NK-92 treated with Interleukin-12 subunit alpha and Interleukin-12 subunit beta, amount 100 ng/mL, for 24 hours (cell line): ENCODE data around the gene TRNAU1AP.
A peak's percentile ranks its signal among the peaks of the same experiment; 100 is the strongest.
"Not testable (repeated sequence)": the region's sequence is repeated elsewhere in the genome, so short reads cannot be mapped to it uniquely, and the experiment has no call there.

ENCODE experiments used
- DNase-seq: peaks from one replicate; lab custom pipeline; 2025; lab: John Stamatoyannopoulos, UW

The TRNAU1AP gene

DNA sequence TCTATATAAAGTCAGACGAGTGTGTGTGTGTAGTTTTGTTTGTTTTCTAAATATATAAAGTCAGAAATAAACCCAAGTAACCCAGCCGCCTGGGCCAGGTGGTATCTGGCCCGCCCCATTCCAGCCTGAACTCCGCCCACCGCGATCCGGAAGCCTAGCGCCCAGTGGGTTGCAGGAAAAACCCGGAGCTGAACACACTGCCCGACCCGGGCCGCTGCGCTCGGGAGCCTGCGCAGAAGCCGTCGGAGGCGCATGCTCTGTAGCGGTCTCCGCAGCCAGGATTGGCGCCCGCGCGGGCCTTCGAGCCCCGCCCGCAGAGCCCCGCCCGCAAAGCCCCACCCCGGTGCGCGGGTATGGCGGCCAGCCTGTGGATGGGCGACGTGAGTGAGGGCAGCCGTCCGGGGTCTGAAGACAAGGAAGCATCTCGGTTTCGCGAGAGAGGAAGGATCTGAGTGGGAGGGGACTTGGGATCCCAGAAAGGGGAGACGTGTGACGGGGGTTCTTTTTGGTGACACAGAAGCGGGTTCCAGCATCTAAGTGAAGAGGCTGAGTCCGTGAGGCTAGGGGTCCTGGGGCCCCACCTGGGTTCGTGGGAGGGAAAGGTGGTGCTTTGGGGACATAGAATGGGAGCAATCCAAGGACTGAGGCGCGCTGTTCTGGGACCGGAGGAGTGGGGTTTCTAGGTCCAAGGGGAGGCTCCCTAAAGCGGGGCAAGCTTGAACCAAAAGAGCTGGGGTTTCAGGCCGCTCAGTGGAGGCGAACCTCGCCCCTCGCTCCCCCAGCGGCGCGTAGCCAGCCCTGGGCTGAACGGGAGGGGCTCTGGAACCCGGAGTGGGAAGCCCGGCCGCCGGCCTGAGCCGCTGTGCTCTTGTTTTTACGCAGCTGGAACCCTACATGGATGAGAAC is at the start of gene TRNAU1AP:
TSS of gene TRNAU1AP (plus strand) at position 328 of the 906 bp plus-strand sequence. CDS start at position 354, 26 bp downstream.
- DNase-seq, result peak; percentile 95

GRCh38 chr1:28503117-28503516 is 49.8 kb upstream of the TRNAU1AP start:
- DNase-seq, result no peak

GRCh38 chr1:28505406-28506187 is 47.3 kb upstream of the TRNAU1AP start, which contains the start of gene RCC1:
Gene RCC1, plus strand, starts transcription at chr1:28506043. Its CDS starts 23,824 bp downstream, at chr1:28529867.
- DNase-seq, result peak; percentile 94

DNA sequence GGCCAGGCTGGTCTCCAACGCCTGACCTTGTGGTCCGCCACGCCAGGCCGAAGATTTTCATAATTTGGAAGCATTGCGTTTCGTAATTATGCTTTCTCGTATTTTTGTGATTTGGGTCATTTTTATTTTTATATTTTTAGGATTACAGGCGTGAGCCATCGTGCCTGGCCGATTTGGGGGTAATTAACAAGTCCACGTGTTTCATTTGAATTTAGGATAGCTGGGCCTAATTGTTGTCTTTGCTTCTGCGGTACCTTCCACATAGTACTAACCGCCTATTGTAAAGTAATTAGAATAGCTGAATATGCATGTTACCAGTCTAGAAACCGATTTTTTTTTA is 46.0 kb upstream of the TRNAU1AP start:
- DNase-seq, result no peak

DNA sequence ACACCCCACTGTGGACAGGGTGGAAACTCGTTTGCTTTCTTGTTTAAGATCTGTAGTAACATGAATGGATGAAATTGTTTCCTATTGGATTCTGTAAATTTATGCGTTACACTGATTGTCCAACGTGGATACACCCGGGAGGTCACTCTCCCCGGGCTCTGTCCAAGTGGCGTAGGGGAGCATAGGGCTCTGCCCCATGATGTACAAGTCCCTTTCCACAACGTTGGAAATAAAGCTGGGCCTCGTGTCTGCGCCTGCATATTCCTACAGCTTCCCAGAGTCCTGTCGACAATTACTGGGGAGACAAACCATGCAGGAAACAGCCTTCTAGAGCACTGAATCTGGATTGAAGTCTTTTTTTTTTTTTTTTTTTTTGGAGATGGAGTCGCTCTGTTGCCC is 45.6 kb upstream of the TRNAU1AP start:
- no peak for DNase-seq

DNA sequence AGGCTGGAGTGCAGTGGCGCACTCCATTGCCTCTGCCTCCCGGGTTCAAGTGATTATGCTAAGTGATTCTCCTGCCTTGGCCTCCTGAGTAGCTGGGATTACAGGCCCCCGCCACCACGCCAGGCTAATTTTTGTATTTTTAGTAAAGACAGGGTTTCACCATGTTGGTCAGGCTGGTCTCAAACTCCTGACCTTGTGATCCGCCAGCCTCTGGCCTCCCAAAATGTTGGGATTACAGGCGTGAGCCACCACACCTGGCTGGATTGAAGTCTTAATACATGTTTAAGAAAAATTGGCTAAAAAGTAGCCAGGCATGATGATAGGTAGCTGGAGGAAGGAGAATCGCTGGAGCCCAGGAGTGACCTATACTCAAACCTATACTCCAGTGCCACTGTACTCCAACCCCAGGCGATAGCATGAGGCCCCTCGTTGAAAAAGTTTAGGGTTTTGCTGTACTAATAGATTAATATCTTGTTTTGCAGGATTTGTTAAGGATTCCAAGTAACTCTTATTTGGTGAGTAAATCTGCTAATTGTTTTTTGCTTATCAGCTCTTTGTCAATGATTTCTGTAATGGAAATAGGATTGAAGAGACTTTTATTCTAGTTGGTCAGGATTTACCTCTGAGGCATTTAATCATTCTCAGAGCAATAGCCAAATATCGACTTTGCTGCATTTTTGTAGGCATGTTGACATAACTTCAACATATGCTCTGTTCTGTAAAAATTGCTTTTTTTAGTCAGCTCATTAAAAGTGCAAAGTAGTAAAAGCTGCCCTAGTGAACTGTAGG is 45.0 kb upstream of the TRNAU1AP start:
- no peak for DNase-seq

DNA sequence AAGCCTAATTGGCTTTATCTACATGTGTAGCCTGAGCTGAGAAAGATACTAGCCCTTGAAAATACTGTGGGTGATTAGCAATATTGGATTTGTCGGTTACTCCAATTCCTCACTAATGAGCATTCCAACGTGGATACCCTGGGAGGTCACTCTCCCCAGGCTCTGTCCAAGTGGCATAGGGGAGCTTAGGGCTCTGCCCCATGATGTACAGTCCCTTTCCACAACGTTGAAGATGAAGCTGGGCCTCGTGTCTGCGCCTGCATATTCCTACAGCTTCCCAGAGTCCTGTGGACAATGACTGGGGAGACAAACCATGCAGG is 44.5 kb upstream of the TRNAU1AP start:
- no peak for DNase-seq

- DNase-seq, result no peak
Measured at GRCh38 chr1:28509705-28510272, 43.1 kb upstream of the TRNAU1AP start.

GRCh38 chr1:28510273-28510969 is 42.5 kb upstream of the TRNAU1AP start:
- no peak for DNase-seq

DNA sequence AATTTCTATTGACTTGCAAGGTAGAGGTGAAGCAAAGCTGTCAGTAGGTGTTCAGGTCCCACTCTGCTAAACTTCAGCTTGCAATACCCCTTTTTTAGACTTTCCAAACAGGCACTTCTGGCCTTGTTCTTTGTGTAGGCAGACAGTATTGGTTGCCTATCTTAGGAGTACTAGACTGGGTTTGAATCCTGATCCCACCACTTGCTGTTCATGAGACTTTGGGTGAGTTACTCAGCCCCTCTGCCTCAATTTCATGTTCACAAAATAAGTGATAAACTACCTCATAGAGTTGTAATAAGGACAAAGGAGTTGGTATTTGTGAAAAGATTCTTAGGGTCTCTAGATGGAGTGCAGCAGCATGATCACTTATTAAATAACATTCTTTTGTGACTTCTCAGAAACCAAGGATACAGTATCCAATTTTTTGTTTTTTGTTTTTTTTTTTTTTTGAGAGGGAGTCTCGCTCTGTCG is 41.9 kb upstream of the TRNAU1AP start:
- no peak for DNase-seq

- DNase-seq, result no peak
Measured at GRCh38 chr1:28512058-28512611, 40.8 kb upstream of the TRNAU1AP start.

DNA sequence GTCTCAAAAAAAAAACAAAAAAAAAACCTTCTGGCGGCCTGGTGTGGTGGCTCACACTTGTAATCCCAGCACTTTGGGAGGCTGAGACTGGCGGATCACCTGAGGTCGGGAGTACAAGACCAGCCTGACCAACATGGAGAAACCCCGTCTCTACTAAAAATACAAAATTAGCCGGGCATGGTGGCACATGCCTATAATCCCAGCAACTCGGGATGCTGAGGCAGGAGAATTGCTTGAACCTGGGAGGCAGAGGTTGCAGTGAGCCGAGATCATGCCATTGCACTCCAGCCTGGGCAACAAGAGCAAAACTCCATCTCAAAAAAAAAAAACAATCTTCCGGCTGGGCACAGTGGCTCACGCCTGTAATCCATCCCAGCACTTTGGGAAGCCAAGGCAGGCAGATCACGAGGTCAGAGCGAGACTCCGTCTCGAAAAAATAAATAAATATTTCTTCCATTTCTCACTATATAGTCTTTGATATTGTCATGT is 38.4 kb upstream of the TRNAU1AP start:
- not testable (repeated sequence) for DNase-seq

DNA sequence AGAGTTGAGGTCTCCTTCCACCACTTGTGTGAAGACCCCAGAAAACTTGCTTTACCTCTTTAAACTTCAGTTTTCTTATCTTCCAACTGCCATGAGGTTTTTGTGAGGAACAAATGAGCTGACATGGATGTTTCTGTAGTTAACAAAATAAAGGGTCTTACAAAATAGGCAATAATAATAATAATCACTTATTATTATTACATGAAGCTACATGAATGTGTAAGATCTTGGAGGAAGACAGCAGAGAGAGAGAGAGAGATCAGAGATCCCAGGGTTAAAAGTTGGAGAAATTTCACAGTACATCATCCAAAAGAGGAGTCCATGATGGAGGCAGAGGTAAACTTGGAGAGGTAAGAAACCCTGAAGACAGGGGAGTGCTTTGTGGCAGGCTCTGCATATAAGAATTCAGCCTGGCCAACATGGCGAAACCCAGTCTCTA is 36.3 kb upstream of the TRNAU1AP start:
- no peak for DNase-seq

- no peak for DNase-seq
Measured at GRCh38 chr1:28517649-28517999, 35.3 kb upstream of the TRNAU1AP start.

GRCh38 chr1:28518000-28518744 is 34.7 kb upstream of the TRNAU1AP start:
- peak; percentile 88 for DNase-seq

DNA sequence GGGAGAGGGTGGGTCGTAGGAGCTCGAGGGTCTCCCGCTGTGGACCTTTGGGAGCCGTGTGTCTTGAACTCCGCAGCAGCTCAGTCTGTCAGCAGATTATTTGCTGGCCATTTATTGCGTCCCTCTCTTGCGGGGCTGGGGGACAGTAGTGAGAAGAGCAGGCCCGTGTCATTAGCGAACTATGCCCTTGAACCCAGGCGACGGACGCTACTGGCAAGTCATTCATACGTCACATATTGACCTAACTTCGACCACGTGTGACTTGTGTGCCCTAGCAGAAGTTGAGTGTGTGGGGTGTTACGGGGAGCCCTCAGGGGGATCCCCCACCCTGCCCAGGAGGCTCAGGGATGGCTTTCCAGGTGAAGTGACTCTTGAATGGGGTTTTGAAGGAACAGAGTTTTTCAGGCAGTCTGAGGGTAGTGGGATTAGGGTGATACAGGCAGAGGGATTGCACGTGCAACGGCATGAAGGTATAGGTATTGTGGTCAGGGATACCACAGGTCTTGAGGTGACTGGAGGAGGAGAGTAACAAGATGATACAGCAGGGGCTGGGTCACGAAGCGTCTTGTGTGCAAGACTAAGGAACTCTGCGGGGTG is 34.0 kb upstream of the TRNAU1AP start:
- DNase-seq, result peak; percentile 58

- DNase-seq, result no peak
Measured at GRCh38 chr1:28519946-28520725, 32.7 kb upstream of the TRNAU1AP start.

GRCh38 chr1:28520796-28521195 is 32.1 kb upstream of the TRNAU1AP start:
- not testable (repeated sequence) for DNase-seq
